ENCODE measurements around the gene HOXD10. TPM values are rescaled to one million over a fixed set of nuclear protein-coding genes. Genes with fewer than 3 reads are reported as not detected.

HOXD10 gene
- total and polyA plus RNA-seq, 2 donors, result 4.1 to 14.1 TPM

DNA sequence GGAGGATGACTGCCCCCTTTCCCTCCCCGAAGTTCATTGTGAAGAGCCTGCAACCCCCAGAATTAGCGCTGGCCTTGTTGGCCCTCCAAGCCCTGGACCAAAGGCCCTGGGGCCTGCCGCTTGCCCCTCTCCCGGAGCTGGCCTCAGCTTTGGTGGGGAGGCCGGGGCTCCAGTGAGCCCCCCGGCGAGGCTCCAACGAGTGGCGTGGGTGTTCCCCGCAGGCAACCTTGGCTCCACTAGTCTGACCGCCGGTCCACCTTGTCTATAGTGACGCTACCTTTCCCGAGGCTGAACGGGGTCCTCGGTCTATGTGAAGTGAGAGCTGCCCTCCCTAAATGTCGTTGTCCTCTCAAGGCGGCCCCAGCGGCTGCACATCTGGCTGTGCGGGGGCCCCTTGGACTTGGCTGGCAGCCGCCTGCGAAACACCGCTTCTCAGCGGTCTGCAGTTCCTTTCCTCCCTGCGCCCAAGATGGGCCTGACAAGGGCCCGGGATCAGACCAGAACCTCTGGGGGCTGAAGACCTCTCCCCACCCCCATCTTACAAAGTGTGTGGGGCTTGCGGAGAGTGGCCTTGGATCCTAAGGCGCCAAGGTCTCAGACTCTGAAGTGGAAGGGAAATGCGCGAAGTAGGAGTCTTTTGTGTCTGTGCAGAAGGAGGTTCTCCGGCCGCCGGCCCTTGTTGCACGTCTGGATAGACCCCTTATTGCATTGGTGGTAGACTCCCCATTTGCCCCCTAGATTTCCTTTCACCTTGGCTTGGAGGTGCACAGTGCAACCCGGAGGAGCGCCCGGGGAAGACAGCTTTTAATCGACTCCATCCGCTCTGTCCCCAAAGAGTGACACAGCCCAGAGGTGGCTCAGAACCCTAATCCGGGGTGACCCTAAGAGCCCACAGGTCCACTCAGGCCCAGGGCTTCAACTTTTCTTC is 3.9 kb upstream of the HOXD10 start:
- DNase-seq (ENCODE audit: extremely low spot score), result no peak
- no peak overlapping the region for H3K4me3 ChIP-seq (ENCODE audit: low read depth, low read length)
- 66% methylated on average over 40 of the region's 40 CpGs for WGBS
- no peak overlapping the region for H3K27ac ChIP-seq (ENCODE audit: low read depth)
- H3K4me1 ChIP-seq (ENCODE audit: insufficient read depth), result no peaks in the 10 kb centered on the region
- no peaks in the 10 kb centered on the region for H3K36me3 ChIP-seq (ENCODE audit: insufficient read depth)

- WGBS, result 76% methylated on average over 26 of the region's 26 CpGs
- H3K4me1 ChIP-seq (ENCODE audit: insufficient read depth), result no peaks in the 10 kb centered on the region
- no peaks in the 10 kb centered on the region for H3K36me3 ChIP-seq (ENCODE audit: insufficient read depth)
- DNase-seq (ENCODE audit: extremely low spot score), result no peak
- no peak overlapping the region for H3K4me3 ChIP-seq (ENCODE audit: low read depth, low read length)
- H3K27ac ChIP-seq (ENCODE audit: low read depth), result no peak overlapping the region
Measured at GRCh38 chr2:176114120-176114929, 2.3 kb upstream of the HOXD10 start.

GRCh38 chr2:176114930-176115625 is 1.5 kb upstream of the HOXD10 start:
- Histone ChIP-seq H3K36me3 (ENCODE audit: insufficient read depth) (no peaks in the 10 kb centered on the region), H3K4me1 (ENCODE audit: insufficient read depth) (no peaks in the 10 kb centered on the region), H3K27ac (ENCODE audit: low read depth) (no peak overlapping the region), H3K4me3 (ENCODE audit: low read depth, low read length) (no peak overlapping the region)
- no peak for DNase-seq (ENCODE audit: extremely low spot score)
- WGBS, result 83% methylated on average over 16 of the region's 16 CpGs

DNA sequence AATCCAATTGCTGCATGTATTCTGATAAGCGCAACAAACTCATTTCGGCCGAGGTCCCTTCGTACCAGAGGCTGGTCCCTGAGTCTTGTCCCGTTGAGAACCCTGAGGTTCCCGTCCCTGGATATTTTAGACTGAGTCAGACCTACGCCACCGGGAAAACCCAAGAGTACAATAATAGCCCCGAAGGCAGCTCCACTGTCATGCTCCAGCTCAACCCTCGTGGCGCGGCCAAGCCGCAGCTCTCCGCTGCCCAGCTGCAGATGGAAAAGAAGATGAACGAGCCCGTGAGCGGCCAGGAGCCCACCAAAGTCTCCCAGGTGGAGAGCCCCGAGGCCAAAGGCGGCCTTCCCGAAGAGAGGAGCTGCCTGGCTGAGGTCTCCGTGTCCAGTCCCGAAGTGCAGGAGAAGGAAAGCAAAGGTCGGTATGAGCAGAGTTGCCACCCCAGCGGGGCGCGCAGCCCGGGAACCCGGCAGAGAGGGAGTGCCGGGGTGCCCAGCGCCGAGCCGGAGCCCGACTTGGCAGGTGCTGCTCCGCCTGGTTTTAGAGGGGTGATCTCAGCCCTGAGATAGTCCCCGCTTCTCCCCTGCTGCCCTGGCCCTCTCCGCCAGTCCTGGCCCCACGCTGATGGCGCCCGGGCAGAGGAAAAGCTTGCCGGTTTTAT is 714 bp downstream of the HOXD10 start:
- H3K36me3 ChIP-seq (ENCODE audit: insufficient read depth), result no peaks in the 10 kb centered on the region
- 68% methylated on average over 40 of the region's 40 CpGs for WGBS
- no peak for DNase-seq (ENCODE audit: extremely low spot score)
- no peaks in the 10 kb centered on the region for H3K4me1 ChIP-seq (ENCODE audit: insufficient read depth)
- no peak overlapping the region for H3K27ac ChIP-seq (ENCODE audit: low read depth)
- peak overlapping the region; percentile 1 for H3K4me3 ChIP-seq (ENCODE audit: low read depth, low read length)

GRCh38 chr2:176117823-176118371 is 1.3 kb downstream of the HOXD10 start:
- Histone ChIP-seq H3K27ac (ENCODE audit: low read depth) (no peak overlapping the region), H3K4me3 (ENCODE audit: low read depth, low read length) (no peak overlapping the region), H3K4me1 (ENCODE audit: insufficient read depth) (no peaks in the 10 kb centered on the region), H3K36me3 (ENCODE audit: insufficient read depth) (no peaks in the 10 kb centered on the region)
- WGBS, result 65% methylated on average over 11 of the region's 11 CpGs
- DNase-seq (ENCODE audit: extremely low spot score), result no peak

DNA sequence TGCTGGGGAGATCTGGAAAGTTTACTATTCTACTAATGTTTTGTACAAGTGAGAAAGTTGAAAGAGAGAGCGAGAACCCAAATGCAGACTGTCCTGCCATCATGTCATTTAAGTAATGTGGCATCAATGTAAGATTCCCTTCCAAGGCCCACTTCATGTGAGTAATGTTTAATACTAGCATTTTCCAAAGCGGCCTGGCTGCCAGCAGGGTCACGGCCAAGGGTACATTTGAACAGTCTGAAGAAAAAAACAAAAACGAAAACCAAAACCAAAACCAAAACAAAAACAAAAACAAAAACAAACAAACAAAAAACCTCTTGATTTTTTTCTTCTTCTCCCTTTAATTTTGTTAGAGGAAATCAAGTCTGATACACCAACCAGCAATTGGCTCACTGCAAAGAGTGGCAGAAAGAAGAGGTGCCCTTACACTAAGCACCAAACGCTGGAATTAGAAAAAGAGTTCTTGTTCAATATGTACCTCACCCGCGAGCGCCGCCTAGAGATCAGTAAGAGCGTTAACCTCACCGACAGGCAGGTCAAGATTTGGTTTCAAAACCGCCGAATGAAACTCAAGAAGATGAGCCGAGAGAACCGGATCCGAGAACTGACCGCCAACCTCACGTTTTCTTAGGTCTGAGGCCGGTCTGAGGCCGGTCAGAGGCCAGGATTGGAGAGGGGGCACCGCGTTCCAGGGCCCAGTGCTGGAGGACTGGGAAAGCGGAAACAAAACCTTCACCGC is 2.2 kb downstream of the HOXD10 start:
- Histone ChIP-seq H3K27ac (ENCODE audit: low read depth) (no peak overlapping the region), H3K36me3 (ENCODE audit: insufficient read depth) (no peaks in the 10 kb centered on the region), H3K4me1 (ENCODE audit: insufficient read depth) (no peaks in the 10 kb centered on the region), H3K4me3 (ENCODE audit: low read depth, low read length) (no peak overlapping the region)
- DNase-seq (ENCODE audit: extremely low spot score), result no peak
- 64% methylated on average over 24 of the region's 24 CpGs for WGBS

DNA sequence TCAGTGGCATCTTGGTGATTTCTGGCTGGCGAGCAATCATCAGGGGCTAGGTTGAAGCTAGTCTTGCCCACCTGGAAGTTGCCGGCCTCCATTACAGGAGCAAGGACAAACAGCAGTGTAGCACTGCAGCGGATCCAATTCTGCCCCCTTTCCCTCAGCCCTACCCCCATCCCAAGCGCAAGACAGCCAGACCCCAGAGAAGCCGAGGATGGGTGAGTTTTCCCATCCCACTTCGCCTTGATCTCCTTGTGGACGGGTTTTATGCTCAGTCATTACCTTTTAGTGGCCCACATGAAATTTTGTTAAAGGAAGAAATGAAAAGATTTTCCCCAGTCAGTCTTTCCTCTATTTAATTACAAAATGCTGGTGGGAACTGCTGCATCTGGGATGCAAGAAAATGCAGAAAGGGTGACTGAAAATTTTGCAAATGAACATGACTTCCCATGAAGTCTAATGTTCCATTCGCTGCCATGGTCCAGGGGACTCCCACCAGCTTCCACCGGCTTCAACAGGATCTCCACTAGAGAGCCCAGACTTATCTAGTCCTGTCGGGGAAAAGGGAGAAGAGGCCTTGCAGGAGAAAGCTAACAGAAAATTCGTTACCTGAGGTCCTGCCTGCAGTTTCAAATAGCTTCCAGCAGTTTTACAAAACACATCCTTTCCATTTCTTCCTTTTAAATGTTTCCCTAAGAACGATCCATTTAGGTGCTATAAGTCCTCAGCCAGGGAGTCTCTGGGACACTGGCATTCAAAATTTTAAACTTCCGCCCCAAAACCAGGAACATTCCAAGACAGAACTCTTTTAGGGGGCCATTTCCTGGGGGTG is 4.0 kb downstream of the HOXD10 start:
- Histone ChIP-seq H3K36me3 (ENCODE audit: insufficient read depth) (no peaks in the 10 kb centered on the region), H3K27ac (ENCODE audit: low read depth) (no peak overlapping the region), H3K4me3 (ENCODE audit: low read depth, low read length) (no peak overlapping the region), H3K4me1 (ENCODE audit: insufficient read depth) (no peaks in the 10 kb centered on the region)
- no peak for DNase-seq (ENCODE audit: extremely low spot score)
- WGBS, result 81% methylated on average over 13 of the region's 13 CpGs

- H3K4me1 ChIP-seq (ENCODE audit: insufficient read depth), result no peaks in the 10 kb centered on the region
- WGBS, result 61% methylated on average over 53 of the region's 53 CpGs
- H3K4me3 ChIP-seq (ENCODE audit: low read depth, low read length), result peak overlapping the region; percentile 46
- DNase-seq (ENCODE audit: extremely low spot score), result no peak
- H3K27ac ChIP-seq (ENCODE audit: low read depth), result no peak overlapping the region
- H3K36me3 ChIP-seq (ENCODE audit: insufficient read depth), result no peaks in the 10 kb centered on the region
Measured at GRCh38 chr2:176121190-176122051, 4.8 kb downstream of the HOXD10 start.

GRCh38 chr2:176122052-176122682 is 5.6 kb downstream of the HOXD10 start:
- Histone ChIP-seq H3K27ac (ENCODE audit: low read depth) (no peak overlapping the region), H3K4me1 (ENCODE audit: insufficient read depth) (no peaks in the 10 kb centered on the region), H3K36me3 (ENCODE audit: insufficient read depth) (no peaks in the 10 kb centered on the region), H3K4me3 (ENCODE audit: low read depth, low read length) (peak overlapping the region; percentile 46)
- 36% methylated on average over 47 of the region's 47 CpGs for WGBS
- DNase-seq (ENCODE audit: extremely low spot score), result no peak

DNA sequence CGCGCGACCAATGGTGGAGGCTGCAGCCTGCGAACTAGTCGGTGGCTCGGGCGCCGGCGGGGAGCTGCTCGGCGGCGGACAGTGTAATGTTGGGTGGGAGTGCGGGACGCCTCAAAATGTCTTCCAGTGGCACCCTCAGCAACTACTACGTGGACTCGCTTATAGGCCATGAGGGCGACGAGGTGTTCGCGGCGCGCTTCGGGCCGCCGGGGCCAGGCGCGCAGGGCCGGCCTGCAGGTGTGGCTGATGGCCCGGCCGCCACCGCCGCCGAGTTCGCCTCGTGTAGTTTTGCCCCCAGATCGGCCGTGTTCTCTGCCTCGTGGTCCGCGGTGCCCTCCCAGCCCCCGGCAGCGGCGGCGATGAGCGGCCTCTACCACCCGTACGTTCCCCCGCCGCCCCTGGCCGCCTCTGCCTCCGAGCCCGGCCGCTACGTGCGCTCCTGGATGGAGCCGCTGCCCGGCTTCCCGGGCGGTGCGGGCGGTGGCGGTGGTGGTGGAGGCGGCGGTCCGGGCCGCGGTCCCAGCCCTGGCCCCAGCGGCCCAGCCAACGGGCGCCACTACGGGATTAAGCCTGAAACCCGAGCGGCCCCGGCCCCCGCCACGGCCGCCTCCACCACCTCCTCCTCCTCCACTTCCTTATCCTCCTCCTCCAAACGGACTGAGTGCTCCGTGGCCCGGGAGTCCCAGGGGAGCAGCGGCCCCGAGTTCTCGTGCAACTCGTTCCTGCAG is 6.3 kb downstream of the HOXD10 start, which contains the start of gene HOXD9:
Gene HOXD9 (plus strand): TSS at position 37 of the 728 bp plus-strand sequence. CDS start 50 bp downstream, at position 87.
- H3K4me3 ChIP-seq (ENCODE audit: low read depth, low read length), result peak within 1 kb of the TSS; percentile 46
- WGBS, result 29% methylated on average over 84 of the region's 84 CpGs
- H3K36me3 ChIP-seq (ENCODE audit: insufficient read depth), result no peaks in the 10 kb centered on the region
- no peak for DNase-seq (ENCODE audit: extremely low spot score)
- no peaks in the 10 kb centered on the region for H3K4me1 ChIP-seq (ENCODE audit: insufficient read depth)
- H3K27ac ChIP-seq (ENCODE audit: low read depth), result peak within 1 kb of the TSS; percentile 53

All from urinary bladder (tissue), 4 donors.